T-helper 1 cell (primary cell): Measurements from ENCODE around the gene ARHGEF1.
"Not testable (repeated sequence)": the region's sequence is repeated elsewhere in the genome, so short reads cannot be mapped to it uniquely, and the experiment has no call there.

Source experiments
- DNase-seq, 5 donors: peaks; one replicate each; pipeline ENCODE4 v3.0.0-alpha.2; 2012 to 2020

The ARHGEF1 gene

DNA sequence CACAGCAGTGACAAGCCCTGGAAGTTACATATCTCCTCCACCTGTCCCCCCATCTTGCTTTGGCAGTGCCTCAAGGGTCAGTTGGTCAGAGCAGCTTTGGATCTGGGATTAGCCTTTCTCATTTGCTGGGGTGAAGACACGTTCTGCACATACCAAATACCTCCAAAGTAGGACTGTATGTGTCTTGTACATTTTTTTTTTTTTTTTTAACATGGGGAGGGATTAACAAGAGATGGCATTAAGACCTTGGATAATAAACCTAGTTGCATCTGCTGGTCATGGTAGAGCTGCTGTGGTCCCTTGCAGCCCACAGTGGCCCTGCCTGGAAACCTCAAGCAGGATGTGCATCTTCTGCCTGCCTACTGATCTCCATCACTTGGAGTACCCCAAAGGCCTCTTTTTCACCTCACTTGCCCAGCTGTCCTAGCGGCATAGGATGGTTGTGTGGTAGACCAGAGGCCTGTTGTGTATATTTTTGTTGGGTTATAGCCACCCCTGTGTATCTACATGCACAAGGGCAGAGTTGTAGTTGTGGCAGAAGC lies 20.5 kb upstream of the ARHGEF1 start:
- DNase-seq = peak in 1 of 5 donors; percentile 28

DNA sequence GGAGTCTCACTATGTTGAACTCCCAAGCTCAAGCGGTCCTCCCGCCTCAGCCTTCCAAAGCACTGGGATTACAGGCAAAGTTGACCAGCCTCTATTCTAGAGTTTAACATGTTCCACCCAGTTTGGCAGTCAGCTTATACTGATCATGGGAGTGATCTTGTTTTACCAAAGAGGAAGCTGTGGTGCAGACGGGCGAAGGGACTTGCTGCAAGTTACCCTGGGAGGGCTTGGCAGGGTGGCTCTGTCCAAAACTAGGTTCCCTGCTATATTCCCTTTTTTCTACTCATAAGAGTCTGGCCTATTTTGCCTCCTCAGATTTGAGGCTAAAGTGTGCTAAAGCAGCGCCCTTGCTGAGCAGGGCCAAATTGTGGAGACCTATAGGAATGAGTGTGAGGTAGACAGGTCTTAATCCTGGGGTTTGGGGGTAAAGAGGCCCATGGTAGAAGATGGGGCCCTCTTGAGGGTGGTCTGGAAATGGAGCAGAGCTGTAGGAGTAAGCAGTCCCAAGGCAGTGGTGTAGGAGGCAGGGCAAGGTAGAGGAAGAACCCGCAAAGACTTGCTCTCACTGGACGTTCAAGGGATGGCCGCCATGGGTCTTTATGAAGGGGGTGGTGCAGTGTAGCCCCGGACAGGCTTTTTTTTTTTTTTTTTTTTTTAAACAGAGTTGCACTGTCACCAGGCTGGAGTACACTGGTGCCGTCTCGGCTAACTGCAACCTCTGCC lies 19.6 kb upstream of the ARHGEF1 start:
- DNase-seq = no peak

DNA sequence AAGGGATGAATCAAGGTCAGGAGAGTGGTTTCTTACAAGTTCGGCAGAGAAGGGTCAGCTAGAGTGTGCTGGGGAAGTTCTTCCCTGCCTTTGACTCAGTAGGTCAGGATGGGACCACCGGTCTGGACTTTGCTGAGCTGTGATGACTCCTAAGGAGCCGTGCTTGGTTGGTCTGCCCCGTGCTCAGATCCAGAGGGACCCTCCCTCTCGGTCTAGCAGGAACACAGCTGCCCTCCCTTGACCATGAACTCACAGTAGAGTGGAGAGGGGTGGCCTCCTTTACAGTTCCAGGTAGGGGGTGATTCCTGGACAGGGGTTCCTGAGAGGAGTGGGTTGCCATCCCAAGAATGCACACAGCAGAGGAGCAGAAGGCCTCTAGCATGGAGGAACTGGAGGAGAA lies 18.6 kb upstream of the ARHGEF1 start:
- DNase-seq = no peak

DNA sequence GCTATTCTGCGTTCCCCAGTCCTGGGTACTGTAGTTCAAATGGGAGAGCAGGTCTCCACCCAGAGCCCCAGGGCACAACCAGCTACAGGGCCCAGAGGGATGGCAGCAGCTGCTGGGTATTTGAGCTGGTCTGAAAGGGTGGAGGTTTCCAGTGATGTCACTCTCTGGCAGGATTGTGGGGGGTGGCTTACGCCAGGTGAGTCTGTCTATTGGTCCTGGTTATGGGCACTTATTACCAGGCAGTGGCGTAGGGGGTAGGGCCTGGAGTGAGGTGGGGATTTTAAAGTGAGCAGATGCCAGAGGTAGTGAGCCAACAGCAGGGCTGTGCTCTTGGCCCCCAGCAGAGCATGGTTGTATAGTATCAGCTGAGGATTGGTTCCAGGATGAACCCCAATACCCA lies 16.7 kb upstream of the ARHGEF1 start:
- DNase-seq = no peak

DNA sequence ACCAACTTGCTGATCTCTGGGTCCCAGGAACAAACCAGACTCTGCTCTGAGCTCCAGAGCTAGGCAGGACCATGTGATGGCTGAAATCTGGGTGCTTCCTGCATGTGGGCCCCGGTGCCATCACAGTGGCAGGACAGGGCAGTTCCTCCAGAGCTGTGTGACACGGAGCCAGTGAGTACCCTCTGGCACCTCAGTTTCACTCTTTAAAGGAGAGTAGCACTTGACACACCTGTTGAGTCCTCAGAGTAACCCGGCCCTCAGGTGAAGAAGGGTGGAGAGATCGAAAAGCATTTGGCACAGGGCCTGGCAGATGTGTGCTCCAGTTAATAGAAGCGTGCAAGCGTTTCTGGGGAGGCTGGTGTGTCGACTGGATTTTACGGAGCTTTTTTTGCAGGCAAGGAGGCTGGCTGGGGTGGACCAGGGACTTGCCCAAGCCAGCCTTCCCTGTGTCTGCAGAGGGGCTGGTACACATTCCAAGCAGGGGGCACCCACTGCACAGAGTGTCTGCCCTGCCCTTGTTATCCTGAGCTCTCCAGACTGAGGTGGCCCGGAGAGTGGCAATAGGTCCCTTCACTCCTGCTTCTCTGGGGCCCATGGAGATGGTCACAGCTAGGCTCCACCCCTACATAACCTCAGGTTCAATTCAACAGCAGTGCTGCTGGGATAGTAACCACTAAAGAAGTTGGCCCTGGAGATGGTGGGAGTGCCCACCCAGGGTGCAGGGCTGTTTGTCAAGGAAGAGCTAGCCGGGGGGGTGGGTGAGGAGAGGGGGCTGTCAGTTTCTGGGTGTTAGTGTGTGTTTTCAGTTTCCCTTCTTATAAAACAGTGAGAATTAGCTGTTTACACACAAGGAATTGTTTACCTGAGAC lies 14.6 kb upstream of the ARHGEF1 start:
- no peak for DNase-seq

DNA sequence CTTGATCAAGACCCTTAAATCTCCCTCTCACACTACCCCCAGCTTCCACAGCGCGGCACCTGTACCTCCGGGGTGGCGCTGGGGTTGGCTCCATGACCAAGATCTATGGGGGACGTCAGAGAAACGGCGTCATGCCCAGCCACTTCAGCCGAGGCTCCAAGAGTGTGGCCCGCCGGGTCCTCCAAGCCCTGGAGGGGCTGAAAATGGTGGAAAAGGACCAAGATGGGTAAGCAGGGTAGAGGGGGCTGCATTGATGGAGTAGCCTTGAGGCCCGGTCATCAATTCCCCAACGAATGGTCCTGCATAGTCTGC lies 14.0 kb upstream of the ARHGEF1 start:
- DNase-seq = no peak

DNA sequence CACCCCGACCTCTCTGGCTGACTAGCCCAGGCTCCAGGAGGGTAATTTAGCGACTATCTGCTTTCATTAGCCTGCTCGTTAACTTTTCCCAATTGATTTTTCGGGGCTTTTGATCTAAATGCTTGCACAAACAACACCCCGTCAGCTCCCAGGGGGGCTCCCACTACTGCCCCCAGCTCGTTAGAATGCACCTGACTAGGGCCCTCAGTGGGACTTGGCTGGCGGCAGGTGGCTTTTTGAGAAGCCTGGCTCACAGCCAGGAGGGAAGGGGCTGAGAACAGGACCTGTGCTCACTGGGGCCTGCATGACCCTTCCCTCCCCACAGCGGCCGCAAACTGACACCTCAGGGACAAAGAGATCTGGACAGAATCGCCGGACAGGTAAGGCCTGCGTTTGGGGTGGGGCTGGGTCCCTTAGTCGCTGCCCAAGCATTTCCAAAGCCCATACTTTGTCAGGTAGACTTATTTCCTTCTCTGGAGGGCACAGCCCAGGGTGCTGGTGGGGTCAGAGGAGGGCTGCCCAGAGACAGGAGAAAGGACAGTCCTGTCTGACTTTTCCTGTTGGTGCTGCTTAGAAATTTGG lies 13.5 kb upstream of the ARHGEF1 start:
- no peak for DNase-seq

DNA sequence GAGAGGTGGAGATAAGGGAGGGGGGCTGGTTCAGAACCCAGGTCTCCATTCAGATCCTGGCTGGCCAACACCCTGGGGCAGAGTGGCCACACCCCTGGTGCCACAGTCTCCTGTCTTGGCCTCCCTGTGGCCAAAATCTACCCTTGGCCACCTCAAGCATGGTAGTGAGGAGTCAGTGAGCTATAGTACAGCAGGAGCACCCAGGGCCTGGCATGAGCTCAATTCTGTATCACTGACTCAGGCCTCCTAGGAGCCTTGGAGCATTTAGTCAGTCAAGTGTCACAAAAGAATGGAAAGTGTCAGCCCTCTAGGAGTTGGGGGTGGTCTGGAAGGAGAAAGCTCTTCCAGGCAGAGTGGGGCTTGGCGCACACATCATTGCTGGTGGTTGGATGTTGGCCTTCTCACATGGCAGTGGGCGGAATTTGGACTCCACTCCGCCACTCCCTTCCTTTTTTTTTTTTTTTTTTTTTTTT lies 12.5 kb upstream of the ARHGEF1 start:
- no peak for DNase-seq

DNA sequence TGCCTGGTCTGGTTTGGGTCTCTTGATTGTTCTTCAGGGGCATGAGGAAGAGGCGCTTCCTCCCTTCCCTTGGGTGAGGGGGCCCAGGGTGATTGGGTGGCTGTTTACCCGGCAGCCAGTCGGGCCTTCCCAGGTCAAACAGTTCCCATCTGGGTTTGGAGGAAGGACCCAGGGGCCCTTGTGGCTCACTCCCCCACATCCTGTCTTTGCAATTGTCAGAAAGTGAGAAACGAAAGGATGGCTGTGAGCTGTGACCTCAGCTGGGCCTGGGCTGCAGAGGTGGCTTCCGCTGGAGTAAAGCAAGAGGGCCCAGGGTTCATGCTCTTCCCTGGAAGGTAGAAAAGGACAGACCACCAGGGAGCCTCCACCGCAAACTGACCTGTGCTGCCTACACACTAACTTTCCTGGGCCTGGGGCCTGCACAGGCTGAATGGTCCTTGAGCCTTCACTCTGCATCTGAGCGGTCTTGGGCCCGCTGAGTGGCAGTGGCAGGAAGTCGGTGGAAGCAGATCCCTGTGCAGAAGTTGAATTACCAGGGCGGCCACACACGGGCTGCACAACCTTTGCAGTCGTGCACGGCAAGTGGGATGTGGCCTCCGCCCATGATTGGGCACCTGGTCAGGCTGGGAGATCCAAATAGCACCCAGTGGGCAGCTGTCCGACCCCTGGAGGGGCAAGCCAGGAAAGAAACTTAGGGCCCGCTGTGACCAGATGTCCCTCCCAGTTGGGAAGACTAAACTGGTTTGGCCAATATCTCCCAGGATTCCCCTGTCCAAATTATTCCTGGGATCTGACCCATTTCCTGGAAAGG lies 11.2 kb upstream of the ARHGEF1 start:
- DNase-seq = peak in 4 of 5 donors; percentile 27 to 90 (median 43)

DNA sequence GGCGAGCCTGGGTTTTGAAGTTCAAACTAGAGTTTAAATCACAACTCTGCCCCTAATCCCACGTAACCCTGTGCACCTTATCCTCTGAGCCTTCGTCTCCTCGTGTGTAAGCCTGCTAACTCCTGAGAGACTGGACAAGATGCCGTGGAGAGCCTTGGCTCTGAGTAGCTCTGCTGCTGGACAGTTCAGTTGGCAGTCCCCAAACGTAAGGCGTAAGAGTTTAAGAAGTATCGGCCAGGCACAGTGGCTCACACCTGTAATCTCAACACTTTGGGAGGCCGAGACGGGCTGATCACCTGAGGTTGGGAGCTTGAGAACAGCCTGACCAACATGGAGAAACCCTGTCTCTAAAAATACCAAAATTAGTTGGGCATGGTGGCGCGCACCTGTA lies 10.6 kb upstream of the ARHGEF1 start:
- no peak for DNase-seq

DNA sequence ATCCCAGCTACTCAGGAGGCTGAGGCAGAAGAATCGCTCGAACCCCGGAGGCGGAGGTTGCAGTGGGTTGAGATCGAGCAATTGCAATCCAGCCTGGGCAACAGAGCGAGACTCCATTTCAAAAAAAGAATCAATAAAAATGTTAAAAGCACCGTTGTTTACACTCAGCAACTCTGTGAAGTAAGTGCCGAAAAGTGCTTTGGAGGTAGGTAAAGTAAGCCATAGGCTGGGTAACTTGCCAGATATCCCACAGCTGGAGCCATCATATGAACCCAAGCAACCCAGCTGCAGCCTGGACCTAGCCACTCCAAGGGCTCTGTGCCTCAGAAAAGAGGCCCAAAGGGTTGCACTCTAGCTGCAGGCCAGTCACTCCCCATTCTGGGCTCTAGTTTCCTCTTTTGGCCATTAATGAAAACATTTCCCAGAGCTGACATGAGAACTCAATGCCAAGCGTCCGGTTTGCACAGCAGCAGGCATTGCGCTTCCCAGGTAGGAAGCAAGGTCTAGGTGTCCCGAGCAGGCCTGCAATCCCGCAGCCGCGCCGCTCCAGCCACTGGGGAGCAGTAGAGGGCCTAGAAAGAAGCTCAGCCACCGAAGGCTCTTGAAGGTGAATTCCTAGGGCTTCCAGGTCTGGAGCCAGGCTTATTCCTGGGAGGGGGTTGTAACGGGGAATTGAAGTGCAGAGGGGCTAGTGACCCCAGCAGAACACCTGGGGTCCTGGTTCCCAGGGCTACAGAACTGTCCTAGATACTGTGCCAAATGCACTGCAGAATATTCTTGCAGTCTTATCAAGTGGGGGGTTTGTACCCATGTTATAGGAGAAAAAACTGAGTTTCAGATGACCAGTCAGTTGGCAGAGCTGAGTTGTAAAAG lies 10.0 kb upstream of the ARHGEF1 start:
- DNase-seq = peak; percentile 39 to 65 (median 61)

DNA sequence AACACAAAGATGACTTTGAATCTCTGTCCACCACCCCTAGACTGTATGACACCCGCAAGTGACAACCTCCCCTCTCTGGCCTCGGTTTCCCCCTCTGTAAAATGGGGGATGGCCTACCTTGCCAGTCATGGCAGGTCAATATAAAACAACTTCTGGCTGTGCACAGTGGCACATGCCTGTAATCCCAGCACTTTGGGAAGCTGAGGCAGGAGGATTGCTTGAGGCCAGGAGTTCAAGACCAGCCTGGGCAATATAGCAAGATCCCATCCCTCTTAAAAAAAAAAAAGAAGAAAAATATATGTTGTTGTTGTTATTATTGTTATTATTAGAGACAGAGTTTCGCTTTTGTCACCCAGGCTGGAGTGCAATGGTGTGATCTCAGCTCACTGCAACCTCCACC lies 7.0 kb upstream of the ARHGEF1 start:
- not testable (repeated sequence) for DNase-seq

DNA sequence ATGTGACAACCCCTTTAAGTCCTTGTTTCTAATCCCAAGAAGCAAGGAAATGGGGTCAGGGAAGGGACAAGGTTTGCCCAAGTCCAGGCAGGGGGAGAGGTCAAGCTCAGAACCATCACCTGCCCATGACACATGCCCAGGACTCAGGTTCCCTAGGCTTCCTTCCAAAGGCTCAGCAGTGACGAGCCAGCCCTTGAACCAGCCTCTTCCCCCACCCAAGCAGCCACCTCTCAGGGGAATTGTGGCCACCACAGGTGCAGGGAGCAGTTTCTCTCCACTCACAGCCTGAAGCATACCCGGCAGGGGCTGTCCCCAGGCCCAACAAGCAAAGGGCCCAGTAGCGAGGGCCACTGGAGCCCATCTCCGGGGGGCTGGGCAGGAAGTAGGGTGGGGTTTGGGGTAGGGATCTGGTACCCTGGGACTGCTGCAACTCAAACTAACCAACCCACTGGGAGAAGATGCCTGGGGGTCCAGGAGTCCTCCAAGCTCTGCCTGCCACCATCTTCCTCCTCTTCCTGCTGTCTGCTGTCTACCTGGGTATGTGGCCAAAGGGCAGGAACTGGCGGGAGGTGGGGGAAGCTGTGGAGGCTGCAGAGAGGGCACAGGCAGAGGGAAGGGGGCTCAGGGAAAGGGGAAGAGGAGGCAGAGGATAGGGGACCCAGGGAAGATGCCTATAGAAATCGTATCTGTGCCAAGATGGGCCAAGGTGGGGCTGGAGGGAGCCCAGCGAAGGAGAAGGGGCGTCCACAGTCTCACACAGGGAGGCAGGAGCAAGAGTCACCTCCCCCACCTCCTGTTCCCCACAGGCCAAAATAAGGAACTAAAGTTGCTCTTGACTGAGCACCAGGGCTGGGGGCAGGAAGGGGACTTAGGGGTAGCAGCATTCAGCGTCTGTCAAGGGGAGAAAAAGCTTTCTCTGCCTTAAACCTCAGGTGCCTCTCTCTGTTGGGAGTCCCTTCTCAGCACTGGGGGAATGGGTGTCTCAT lies 5.8 kb upstream of the ARHGEF1 start, which contains the start of gene CD79A:
TSS of gene CD79A (plus strand) at position 433 of the 986 bp plus-strand sequence. CDS start at position 459, 26 bp downstream.
- no peak for DNase-seq

DNA sequence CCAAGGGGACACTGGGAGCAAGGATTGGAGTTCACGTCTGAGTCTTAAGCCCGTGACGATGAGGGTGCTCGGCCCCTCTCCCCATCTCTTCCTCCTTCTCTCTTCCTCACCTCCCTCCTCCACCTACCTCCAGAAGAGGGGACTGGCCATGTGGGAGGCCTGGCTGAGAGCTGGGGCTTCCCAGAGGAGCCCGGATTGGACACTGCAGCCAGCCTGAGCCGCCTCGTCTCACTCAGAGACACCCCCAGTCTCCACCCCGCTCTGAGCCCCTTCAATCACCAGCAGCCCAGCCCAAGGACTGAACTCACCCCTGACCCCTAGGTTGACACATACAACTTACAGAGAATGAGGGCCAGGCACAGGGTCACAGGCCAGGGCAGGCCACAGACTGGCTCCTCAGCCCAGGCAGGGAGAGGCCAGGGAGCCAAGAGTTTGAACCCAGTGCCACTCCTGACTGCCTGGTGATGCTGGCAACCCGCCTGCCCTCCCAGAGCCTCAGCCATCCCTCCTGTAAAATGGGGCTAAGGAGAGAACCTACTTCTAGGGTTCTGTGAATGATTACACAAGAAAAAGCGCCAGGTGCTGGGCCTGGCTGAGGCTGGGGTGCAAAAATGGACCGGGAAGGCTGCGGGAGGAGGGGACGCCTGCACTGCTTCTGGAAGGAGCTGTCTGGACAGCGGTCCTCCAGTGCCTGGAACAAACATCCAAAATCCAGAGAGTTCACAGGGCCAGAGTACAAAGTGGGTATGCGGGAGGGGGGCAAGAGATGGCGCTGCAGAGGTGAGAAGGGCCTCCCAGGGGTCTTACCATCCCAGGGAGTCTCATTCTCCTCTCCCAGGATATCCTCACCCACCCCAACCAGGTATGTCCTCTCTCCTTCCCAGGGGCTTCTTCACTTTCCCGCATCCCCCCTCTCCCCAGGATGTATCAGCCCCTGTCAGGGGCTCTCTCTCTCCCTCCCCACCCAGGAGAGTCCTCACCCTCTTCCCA lies 4.8 kb upstream of the ARHGEF1 start:
- no peak for DNase-seq

DNA sequence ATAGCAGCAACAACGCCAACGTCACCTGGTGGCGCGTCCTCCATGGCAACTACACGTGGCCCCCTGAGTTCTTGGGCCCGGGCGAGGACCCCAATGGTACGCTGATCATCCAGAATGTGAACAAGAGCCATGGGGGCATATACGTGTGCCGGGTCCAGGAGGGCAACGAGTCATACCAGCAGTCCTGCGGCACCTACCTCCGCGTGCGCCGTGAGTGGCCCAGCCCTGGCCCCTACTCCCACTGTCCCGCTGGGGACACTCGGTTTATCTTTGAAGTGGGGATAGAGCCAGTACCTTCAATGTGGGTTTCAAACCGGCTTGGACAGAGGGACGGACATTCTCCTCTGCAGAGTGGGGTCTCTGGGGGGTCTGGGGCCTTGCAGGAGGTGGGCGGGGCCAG lies 3.9 kb upstream of the ARHGEF1 start:
- DNase-seq = no peak

DNA sequence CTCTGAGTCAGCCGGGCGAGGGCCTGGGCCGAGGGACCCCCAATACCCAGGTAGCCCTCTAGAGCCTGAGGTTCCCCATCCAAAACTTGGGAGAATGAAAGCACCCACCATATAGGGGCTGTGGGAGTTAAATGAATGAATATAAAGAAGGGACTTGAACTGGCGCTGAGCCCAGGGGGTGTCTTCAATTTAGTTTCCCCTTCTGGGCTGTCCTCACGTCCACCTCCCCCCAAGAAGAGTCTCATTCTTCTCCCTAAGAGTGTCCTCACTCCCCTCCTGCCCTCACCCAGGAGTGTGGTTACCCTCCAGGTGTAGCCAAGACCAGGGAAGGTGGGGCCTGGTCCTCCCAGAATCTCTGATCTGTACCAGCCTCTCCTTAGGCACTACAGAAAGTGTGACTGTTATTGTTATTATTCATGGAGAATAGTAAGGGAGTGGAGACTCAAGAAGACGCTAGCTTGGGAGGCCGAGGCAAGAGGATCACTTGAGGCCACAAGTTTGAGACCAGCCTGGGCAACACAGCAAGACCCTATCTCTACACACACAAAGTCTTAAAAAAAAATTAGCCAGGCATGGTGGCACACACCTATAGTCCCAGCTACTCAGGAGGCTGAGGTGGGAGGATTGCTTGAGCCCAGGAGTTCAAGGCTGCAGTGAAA lies 3.2 kb upstream of the ARHGEF1 start:
- no peak for DNase-seq

DNA sequence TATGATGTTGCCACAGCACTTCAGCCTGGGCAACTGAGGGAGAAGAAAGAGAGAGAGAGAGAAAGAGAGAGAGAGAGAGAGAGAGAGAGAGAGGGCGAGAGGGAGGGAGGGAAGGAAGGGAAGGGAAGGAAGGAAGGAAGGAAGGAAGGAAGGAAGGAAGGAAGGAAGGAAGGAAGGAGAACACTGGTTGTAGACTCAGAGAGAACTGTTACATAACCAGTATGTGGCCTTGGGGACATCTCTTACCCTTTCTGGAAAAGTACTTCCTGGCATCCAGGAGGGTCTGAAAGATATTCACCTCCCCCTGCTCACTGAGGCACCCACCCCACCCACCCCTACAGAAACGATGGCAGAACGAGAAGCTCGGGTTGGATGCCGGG lies 2.7 kb upstream of the ARHGEF1 start:
- no peak for DNase-seq

DNA sequence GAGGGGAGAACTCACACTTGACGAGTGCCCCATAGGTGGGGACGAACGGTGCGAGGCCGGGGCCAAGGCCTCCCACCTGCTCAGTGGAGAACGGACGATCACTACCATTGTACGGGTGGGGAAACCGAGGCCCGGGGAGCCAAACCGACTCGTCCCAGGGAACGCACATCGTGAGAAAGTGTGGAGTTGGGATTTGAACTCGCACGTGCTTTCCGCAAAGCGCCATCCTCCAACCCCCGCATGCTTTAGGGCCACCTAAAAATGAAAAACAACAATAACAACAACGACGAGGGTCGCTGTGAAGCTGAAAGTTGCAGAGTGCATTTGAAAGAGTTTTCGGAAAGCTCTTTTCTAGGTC lies 458 bp downstream of the ARHGEF1 start:
- DNase-seq = no peak
